Liver (tissue), 9 donors: ENCODE data around the gene NAAA. TPM values are rescaled to one million over a fixed set of nuclear protein-coding genes. Genes with fewer than 3 reads are reported as not detected.

ENCODE experiments used
- DNase-seq: peaks from one replicate; pipeline ENCODE4 v3.0.0-alpha.2; 2017; ENCODE audit warnings: low spot score
- H3K27ac ChIP-seq, 2 donors: one replicate each; pipeline ENCODE4 v1.7.0; 2013; ENCODE audit warnings: inconsistent platforms in 2 of 2, low read length in 2 of 2, control low read depth in 1 of 2, low read depth in 1 of 2, mild to moderate bottlenecking in 1 of 2
- H3K27me3 ChIP-seq, 4 donors: one replicate each; pipeline versions ENCODE4 v1.6.1 to v1.7.0; 2013; ENCODE audit warnings: low read length in 3 of 4, inconsistent platforms in 1 of 4, mild to moderate bottlenecking in 1 of 4, moderate library complexity in 1 of 4; ENCODE audit not compliant: control insufficient read depth in 4 of 4, insufficient read depth in 4 of 4
- H3K36me3 ChIP-seq, 4 donors: one replicate each; pipeline versions ENCODE4 v1.6.1 to v1.7.0; 2013; ENCODE audit warnings: low read length in 3 of 4, mild to moderate bottlenecking in 3 of 4, low read depth in 1 of 4, moderate library complexity in 1 of 4; ENCODE audit not compliant: control insufficient read depth in 4 of 4, insufficient read depth in 3 of 4
- H3K4me1 ChIP-seq, 4 donors: one replicate each; pipeline versions ENCODE4 v1.6.1 to v1.7.0; 2013; ENCODE audit warnings: low read length in 3 of 4, mild to moderate bottlenecking in 3 of 4, moderate library complexity in 1 of 4; ENCODE audit not compliant: control insufficient read depth in 4 of 4, insufficient read depth in 4 of 4
- H3K4me3 ChIP-seq, 3 donors: one replicate each; pipeline versions ENCODE4 v1.6.1 to v1.7.0; 2013; ENCODE audit warnings: low read length in 3 of 3, control low read depth in 1 of 3, low read depth in 1 of 3, mild to moderate bottlenecking in 1 of 3
- H3K9ac ChIP-seq, 2 donors: one replicate each; pipeline ENCODE4 v1.7.0; 2013; ENCODE audit warnings: low read length in 2 of 2, mild to moderate bottlenecking in 2 of 2, moderate library complexity in 2 of 2, control low read depth in 1 of 2, low read depth in 1 of 2
- H3K9me3 ChIP-seq, 4 donors: one replicate each; pipeline versions ENCODE4 v1.6.1 to v1.7.0; 2013; ENCODE audit warnings: low read length in 3 of 4; ENCODE audit not compliant: control insufficient read depth in 4 of 4
- EGR1 ChIP-seq, 2 donors: IDR thresholded peaks; 2 replicates each; pipeline ENCODE4 v1.6.1; 2016 to 2018; ENCODE audit warnings: antibody characterized with exemption in 2 of 2, low read depth in 2 of 2
- FOXA1 ChIP-seq: IDR thresholded peaks from 2 replicates; pipeline ENCODE4 v1.6.1; 2016; ENCODE audit warnings: antibody characterized with exemption
- FOXA2 ChIP-seq: IDR thresholded peaks from 2 replicates; pipeline ENCODE4 v1.6.1; 2016; ENCODE audit warnings: antibody characterized with exemption
- GABPA ChIP-seq, 2 donors: IDR thresholded peaks in 1 of 2; conservative IDR thresholded peaks in 1 of 2; 2 replicates each; pipeline ENCODE4 v1.6.1; 2016; ENCODE audit warnings: antibody characterized with exemption in 2 of 2, mild to moderate bottlenecking in 1 of 2, moderate library complexity in 1 of 2
- HNF4A ChIP-seq, 2 donors: conservative IDR thresholded peaks; 2 replicates each; pipeline ENCODE4 v1.6.1; 2016; ENCODE audit warnings: antibody characterized with exemption in 2 of 2, mild to moderate bottlenecking in 2 of 2
- HNF4G ChIP-seq: IDR thresholded peaks from 2 replicates; pipeline ENCODE4 v1.6.1; 2016; ENCODE audit warnings: antibody characterized with exemption
- JUND ChIP-seq, 2 donors: IDR thresholded peaks; 2 replicates each; pipeline ENCODE4 v1.6.1; 2016; ENCODE audit warnings: antibody characterized with exemption in 2 of 2
- NR2F2 ChIP-seq: IDR thresholded peaks from 2 replicates; pipeline ENCODE4 v1.6.1; 2016; ENCODE audit warnings: antibody characterized with exemption
- RAD21 ChIP-seq, 2 donors: IDR thresholded peaks; 2 replicates each; pipeline ENCODE4 v1.6.1; 2016; ENCODE audit warnings: antibody characterized with exemption in 2 of 2, mild to moderate bottlenecking in 2 of 2
- RXRA ChIP-seq, 2 donors: IDR thresholded peaks; 2 replicates each; pipeline ENCODE4 v1.6.1; 2017 to 2018; ENCODE audit warnings: antibody characterized with exemption in 2 of 2, mild to moderate bottlenecking in 1 of 2
- SP1 ChIP-seq: IDR thresholded peaks from 2 replicates; pipeline ENCODE4 v1.6.1; 2018; ENCODE audit warnings: antibody characterized with exemption, mild to moderate bottlenecking
- TAF1 ChIP-seq: conservative IDR thresholded peaks from 2 replicates; pipeline ENCODE4 v1.6.1; 2016; ENCODE audit warnings: antibody characterized with exemption, mild to moderate bottlenecking
- YY1 ChIP-seq: IDR thresholded peaks from 2 replicates; pipeline ENCODE4 v1.6.1; 2016; ENCODE audit warnings: antibody characterized with exemption, mild to moderate bottlenecking
- WGBS: extraction: QIAGEN DNeasy Blood & Tissue Kit; methylation state at CpG from one replicate; pipeline ENCODE4 v1.1.7; 2013; 5-methylcytosine and 5-hydroxymethylcytosine counted together
- polyA plus RNA-seq, 2 donors: library from polyadenylated mRNA; stranded (reverse) in 1 of 2; unstranded in 1 of 2; fragments of 200-250 nt in 1 of 2; fragments of >200 nt in 1 of 2; fragmentation: Nextera tagmentation in 1 of 2; extraction: Ambion mirVana in 1 of 2; gene quantifications; one replicate each; pipeline versions ENCODE4 v1.2.1 to v1.2.3, GENCODE V29; 2013 to 2015
- total RNA-seq, 2 donors: library from RNA; depleted of rRNA; stranded (reverse); fragments of >200 nt; gene quantifications; one replicate each; pipeline ENCODE4 v1.2.3, GENCODE V29; 2014
- TF ChIP-seq, protein P1 (sequence below): fragments of 150-350 bp; IDR thresholded peaks from 2 replicates; pipeline ENCODE4 v1.5.1; 2017; ENCODE audit warnings: improper control_type of control experiment, low read depth, low read length; ENCODE audit not compliant: missing input control
- TF ChIP-seq, protein P2 (sequence below): IDR thresholded peaks from 2 replicates; pipeline ENCODE4 v1.6.1; 2016; ENCODE audit warnings: antibody characterized with exemption, mild to moderate bottlenecking
- TF ChIP-seq, protein P3 (sequence below): IDR thresholded peaks from 2 replicates; pipeline ENCODE4 v1.6.1; 2016; ENCODE audit warnings: antibody characterized with exemption
- donor health status: healthy.
- donor health status: healthy.
- donor health status: healthy.
- donor health status: healthy.
- donor health status: healthy.

NAAA gene
- total RNA-seq (100 to 1,000 TPM in 1 of 2 donors, 10 to 100 TPM in 1; 49.4 to 122 TPM), polyA plus RNA-seq (10 to 100 TPM; 42.2 to 65.1 TPM)

DNA sequence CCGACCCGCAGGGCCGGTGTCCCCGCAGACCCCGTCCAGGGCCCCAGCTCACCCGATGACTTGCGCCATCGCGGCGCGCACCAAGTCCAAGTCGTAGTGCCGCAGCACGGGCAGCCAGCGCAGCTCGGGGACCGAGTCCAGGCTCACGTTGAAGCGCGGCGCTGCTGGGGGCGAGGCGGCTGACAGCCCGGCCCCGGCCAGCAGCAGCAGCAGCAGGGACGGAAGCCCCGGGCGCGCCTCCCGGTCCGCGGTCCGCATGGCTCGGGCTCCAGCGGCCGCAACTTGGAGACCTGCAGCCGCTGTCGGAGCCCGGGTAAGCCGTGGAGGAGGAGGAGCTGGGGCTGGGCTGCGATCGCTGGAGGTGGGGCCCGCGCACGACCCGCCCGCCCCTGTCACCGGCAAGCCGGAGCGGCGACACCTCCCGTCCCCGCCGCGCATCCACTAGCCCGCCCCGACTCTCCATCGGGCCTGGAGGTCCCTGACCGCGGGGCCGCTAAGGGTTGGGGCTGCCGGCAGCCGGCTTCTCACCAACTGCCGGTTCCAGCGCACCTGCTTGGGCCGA, at the start of gene NAAA:
Gene NAAA (minus strand): TSS at position 322 of the 562 bp plus-strand sequence. CDS start 64 bp downstream, at position 258.
- no peak for TF ChIP-seq FOXA2
- TF ChIP-seq RXRA (IDR thresholded peaks at IDR 0.05): peak; percentile 69 to 81
- no peak for TF ChIP-seq HNF4A (conservative IDR thresholded peaks at IDR 0.05)
- TF ChIP-seq, protein P1, sequence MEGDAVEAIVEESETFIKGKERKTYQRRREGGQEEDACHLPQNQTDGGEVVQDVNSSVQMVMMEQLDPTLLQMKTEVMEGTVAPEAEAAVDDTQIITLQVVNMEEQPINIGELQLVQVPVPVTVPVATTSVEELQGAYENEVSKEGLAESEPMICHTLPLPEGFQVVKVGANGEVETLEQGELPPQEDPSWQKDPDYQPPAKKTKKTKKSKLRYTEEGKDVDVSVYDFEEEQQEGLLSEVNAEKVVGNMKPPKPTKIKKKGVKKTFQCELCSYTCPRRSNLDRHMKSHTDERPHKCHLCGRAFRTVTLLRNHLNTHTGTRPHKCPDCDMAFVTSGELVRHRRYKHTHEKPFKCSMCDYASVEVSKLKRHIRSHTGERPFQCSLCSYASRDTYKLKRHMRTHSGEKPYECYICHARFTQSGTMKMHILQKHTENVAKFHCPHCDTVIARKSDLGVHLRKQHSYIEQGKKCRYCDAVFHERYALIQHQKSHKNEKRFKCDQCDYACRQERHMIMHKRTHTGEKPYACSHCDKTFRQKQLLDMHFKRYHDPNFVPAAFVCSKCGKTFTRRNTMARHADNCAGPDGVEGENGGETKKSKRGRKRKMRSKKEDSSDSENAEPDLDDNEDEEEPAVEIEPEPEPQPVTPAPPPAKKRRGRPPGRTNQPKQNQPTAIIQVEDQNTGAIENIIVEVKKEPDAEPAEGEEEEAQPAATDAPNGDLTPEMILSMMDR: peak; percentile 38
- peak; percentile 45 to 66 for TF ChIP-seq RAD21 (IDR thresholded peaks at IDR 0.05)
- TF ChIP-seq, protein P2, sequence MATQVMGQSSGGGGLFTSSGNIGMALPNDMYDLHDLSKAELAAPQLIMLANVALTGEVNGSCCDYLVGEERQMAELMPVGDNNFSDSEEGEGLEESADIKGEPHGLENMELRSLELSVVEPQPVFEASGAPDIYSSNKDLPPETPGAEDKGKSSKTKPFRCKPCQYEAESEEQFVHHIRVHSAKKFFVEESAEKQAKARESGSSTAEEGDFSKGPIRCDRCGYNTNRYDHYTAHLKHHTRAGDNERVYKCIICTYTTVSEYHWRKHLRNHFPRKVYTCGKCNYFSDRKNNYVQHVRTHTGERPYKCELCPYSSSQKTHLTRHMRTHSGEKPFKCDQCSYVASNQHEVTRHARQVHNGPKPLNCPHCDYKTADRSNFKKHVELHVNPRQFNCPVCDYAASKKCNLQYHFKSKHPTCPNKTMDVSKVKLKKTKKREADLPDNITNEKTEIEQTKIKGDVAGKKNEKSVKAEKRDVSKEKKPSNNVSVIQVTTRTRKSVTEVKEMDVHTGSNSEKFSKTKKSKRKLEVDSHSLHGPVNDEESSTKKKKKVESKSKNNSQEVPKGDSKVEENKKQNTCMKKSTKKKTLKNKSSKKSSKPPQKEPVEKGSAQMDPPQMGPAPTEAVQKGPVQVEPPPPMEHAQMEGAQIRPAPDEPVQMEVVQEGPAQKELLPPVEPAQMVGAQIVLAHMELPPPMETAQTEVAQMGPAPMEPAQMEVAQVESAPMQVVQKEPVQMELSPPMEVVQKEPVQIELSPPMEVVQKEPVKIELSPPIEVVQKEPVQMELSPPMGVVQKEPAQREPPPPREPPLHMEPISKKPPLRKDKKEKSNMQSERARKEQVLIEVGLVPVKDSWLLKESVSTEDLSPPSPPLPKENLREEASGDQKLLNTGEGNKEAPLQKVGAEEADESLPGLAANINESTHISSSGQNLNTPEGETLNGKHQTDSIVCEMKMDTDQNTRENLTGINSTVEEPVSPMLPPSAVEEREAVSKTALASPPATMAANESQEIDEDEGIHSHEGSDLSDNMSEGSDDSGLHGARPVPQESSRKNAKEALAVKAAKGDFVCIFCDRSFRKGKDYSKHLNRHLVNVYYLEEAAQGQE: no peak
- no peak for TF ChIP-seq YY1
- WGBS: under 1% methylated on average over 66 of the region's 66 CpGs
- Histone ChIP-seq H3K36me3 (no peaks in the 10 kb centered on the region), H3K4me1 (peaks cover 3 to 17% (median 7%) of the 10 kb centered on the region in 4 donors), H3K27ac (peak within 1 kb of the TSS; percentile 91 to 93), H3K9me3 (no peaks in the 10 kb centered on the region), H3K27me3 (no peaks in the 10 kb centered on the region), H3K4me3 (peak within 1 kb of the TSS; percentile 80 to 98 (median 97)), H3K9ac (peak within 1 kb of the TSS in 1 of 2 donors; percentile 72)
- DNase-seq: peak; percentile 83

DNA sequence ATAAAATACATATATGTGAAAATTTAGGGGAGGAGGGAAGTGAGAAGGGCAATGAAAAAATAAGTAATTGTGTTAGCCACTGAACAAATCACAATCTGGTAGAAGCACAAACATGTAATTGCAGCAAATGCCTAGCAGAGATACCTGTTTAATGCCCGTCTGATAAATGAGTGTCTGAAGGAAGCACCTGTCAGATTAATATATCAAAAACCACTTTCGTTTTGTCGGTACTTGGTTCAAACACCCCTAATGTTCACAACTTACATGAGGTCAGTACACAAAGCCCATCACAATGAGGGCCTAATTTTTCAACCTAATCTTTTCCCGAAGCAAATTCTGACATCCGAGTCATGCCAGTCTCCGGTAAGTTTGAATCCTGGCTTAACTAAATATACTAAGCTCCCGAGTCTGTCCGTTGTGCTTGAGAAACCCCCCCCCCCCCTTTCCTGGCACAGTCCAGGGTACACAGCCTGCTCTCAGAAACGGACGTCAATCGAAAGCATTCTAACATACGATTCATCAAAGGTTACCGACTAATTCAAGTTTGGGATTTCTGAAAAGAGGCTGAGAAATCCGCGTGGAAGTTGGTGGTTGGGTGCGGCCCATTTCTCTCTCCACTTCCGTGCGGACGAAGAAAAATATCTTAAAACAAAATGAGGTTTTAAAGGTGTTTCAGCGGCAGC, 49.2 kb upstream of the NAAA start:
- Histone ChIP-seq H3K4me1 (peaks cover 4 to 27% (median 19%) of the 10 kb centered on the region in 4 donors), H3K9ac (peak overlapping the region; percentile 34 to 81), H3K27ac (peak overlapping the region; percentile 48 to 51), H3K27me3 (no peaks in the 10 kb centered on the region), H3K4me3 (peak overlapping the region; percentile 88 to 95 (median 91)), H3K36me3 (no peaks in the 10 kb centered on the region), H3K9me3 (no peaks in the 10 kb centered on the region)
- no peak for DNase-seq
- WGBS: under 1% methylated on average over 20 of the region's 20 CpGs
- TF ChIP-seq RAD21 (IDR thresholded peaks at IDR 0.05) (no peak), HNF4A (conservative IDR thresholded peaks at IDR 0.05) (no peak), EGR1 (IDR thresholded peaks at IDR 0.05; ENCODE audit: low read depth in 2 of 2) (no peak), FOXA1 (no peak), SP1 (no peak), TAF1 (no peak), JUND (IDR thresholded peaks at IDR 0.05) (no peak), YY1 (no peak), HNF4G (no peak), NR2F2 (no peak), GABPA (IDR thresholded peaks at IDR 0.05 in 1 of 2, conservative IDR thresholded peaks at IDR 0.05 in 1 of 2) (no peak), FOXA2 (no peak)
- TF ChIP-seq, protein P2: no peak
- TF ChIP-seq, protein P3, sequence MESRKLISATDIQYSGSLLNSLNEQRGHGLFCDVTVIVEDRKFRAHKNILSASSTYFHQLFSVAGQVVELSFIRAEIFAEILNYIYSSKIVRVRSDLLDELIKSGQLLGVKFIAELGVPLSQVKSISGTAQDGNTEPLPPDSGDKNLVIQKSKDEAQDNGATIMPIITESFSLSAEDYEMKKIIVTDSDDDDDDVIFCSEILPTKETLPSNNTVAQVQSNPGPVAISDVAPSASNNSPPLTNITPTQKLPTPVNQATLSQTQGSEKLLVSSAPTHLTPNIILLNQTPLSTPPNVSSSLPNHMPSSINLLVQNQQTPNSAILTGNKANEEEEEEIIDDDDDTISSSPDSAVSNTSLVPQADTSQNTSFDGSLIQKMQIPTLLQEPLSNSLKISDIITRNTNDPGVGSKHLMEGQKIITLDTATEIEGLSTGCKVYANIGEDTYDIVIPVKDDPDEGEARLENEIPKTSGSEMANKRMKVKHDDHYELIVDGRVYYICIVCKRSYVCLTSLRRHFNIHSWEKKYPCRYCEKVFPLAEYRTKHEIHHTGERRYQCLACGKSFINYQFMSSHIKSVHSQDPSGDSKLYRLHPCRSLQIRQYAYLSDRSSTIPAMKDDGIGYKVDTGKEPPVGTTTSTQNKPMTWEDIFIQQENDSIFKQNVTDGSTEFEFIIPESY: no peak
- TF ChIP-seq, protein P1: no peak
